GM11168 (cell line): ENCODE results near the gene KRTAP4-3.
"Not testable (repeated sequence)": the region's sequence is repeated elsewhere in the genome, so short reads cannot be mapped to it uniquely, and the experiment has no call there.

Experiments used
- in situ Hi-C: fragments of 300-500 bp; cut with MboI; formaldehyde crosslinking; loops from one replicate; pipeline ENCODE4 v1.12.0; 2022; ENCODE audit warnings: low sequenced_read_pairs; ENCODE audit not compliant: unreplicated experiment

Gene KRTAP4-3

DNA sequence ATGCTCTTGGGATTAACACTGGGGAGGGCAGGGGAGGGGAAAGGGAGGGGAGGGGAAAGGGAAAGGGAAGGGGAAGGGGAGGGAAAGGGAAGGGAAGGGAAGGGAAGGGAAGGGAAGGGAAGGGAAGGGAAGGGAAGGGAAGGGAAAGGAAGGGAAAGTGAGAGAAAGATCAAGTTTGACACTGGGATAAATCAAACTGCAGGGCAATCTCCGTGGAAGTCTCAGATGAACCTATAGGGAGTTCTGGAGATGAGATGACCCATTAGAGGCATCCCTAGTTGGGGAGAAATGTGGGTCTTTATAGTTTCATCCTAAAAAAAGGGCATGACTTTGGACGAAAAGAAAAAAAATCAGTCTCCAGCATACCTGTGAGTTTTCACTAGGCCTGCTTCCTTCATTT, 46.3 kb downstream of the KRTAP4-3 start:
- in situ Hi-C loops, result no loop called here

GRCh38 chr17:41119696-41120690, 48.0 kb downstream of the KRTAP4-3 start:
- in situ Hi-C loops, result not testable (repeated sequence)

DNA sequence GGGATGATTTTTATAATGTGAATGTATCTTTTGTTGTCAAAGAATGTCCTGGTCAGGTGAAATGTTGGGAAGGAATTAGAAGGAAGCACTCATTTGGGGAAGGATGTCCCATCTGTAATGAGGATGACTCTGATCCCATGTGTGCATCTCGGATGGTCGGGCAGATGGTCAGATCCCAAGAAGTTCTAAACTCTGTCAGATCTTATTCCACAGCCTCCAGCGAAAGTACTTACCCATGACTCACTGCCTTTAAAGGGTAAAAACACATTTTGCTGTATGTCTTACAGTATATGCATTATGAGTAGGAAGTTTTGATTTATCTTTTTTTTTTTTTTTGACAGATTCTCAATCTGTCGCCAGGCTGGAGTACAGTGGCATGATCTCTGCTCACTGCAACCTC, 49.3 kb downstream of the KRTAP4-3 start:
- in situ Hi-C loops, result no loop called here

DNA sequence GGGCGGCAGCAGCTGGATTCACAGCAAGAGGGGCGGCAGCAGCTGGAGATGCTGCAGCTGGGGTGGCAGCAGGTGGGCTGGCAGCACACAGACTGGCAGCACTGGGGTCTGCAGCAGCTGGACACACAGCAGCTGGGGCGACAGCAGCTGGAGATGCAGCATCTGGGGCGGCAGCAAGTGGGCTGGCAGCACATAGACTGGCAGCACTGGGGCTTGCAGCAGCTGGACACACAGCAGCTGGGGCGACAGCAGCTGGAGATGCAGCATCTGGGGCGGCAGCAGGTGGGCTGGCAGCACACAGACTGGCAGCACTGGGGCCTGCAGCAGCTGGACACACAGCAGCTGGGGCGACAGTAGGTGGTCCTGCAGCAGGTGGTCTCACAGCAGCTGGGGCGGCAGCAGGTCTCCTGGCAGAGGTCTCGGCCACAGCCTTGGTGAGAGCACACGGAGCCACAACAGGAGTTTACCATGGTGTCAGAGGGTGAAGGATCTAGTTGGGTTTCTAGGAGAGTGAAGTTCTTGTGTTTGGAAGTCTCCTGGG, 50.1 kb downstream of the KRTAP4-3 start, which contains the start of gene KRTAP4-11:
TSS of gene KRTAP4-11 (minus strand) at position 528 of the 541 bp plus-strand sequence. CDS start at position 470, 58 bp downstream.
- in situ Hi-C loops, result not testable (repeated sequence)
